ENCODE measurements around the gene CEP104.

- TF ChIP-seq EZH2 (IDR thresholded peaks at IDR 0.05; ENCODE audit: low read length) (no peak), CTCF (optimal IDR thresholded peaks at IDR 0.05 in 1 of 3, IDR thresholded peaks at IDR 0.05 in 1 of 3, conservative IDR thresholded peaks at IDR 0.05 in 1 of 3; ENCODE audit: extremely low read depth in 1 of 3, insufficient read depth in 2 of 3, low read length in 3 of 3) (no peak)
These were observed 77.0 kb downstream of the CEP104 start for GRCh38 chr1:3779912-3780416.

All from keratinocyte (primary cell).